MM.1S (cell line): Measurements from ENCODE around the gene ZBTB45.

Experiments used
- DNase-seq: peaks from one replicate; pipeline ENCODE4 v3.0.0-alpha.2; 2015
- H2AFZ ChIP-seq: fragments of 300-600 bp; sonication (generic); 2 replicates; pipeline ENCODE4 v1.6.0; 2016; ENCODE audit warnings: antibody characterized with exemption, low read length
- H3F3A ChIP-seq: fragments of 300-600 bp; sonication (generic); 2 replicates; pipeline ENCODE4 v1.6.1; 2016; ENCODE audit warnings: mild to moderate bottlenecking, antibody characterized with exemption, low read length, moderate library complexity, mixed read lengths; ENCODE audit not compliant: insufficient read depth
- H3K27ac ChIP-seq: fragments of 300-600 bp; sonication (generic); 2 replicates; pipeline ENCODE4 v1.5.1; 2016; ENCODE audit warnings: mild to moderate bottlenecking, low read length
- H3K27me3 ChIP-seq: fragments of 300-600 bp; sonication (generic); replicated peaks from 2 replicates; pipeline ENCODE4 v1.6.0; 2016; ENCODE audit warnings: low read length; ENCODE audit not compliant: insufficient read depth
- H3K36me3 ChIP-seq: fragments of 300-600 bp; sonication (generic); replicated peaks from 2 replicates; pipeline ENCODE4 v1.6.1; 2016; ENCODE audit warnings: mild to moderate bottlenecking, low read length, mixed read lengths; ENCODE audit not compliant: insufficient read depth
- H3K4me1 ChIP-seq: fragments of 300-600 bp; sonication (generic); 2 replicates; pipeline ENCODE4 v1.6.1; 2016; ENCODE audit warnings: low read length, mixed read lengths
- H3K4me2 ChIP-seq: fragments of 300-600 bp; sonication (generic); 2 replicates; pipeline ENCODE4 v1.6.0; 2016; ENCODE audit warnings: low read depth, low read length
- H3K4me3 ChIP-seq: fragments of 300-600 bp; sonication (generic); 2 replicates; pipeline ENCODE4 v1.5.1; 2016; ENCODE audit warnings: low read length, mixed read lengths
- H3K79me2 ChIP-seq: fragments of 300-600 bp; sonication (generic); 2 replicates; pipeline ENCODE4 v1.6.1; 2016; ENCODE audit warnings: mixed run types, low read length, mixed read lengths
- H3K9ac ChIP-seq: fragments of 300-600 bp; sonication (generic); 2 replicates; pipeline ENCODE4 v1.6.1; 2016; ENCODE audit warnings: low read length, mixed read lengths
- H3K9me2 ChIP-seq: fragments of 300-600 bp; sonication (generic); replicated peaks from 2 replicates; pipeline ENCODE4 v1.6.1; 2016; ENCODE audit warnings: mild to moderate bottlenecking, low read length, mixed read lengths; ENCODE audit not compliant: insufficient read depth
- H3K9me3 ChIP-seq: fragments of 300-600 bp; sonication (generic); replicated peaks from 2 replicates; pipeline ENCODE4 v1.6.1; 2016; ENCODE audit warnings: mild to moderate bottlenecking, low read length, mixed read lengths; ENCODE audit not compliant: insufficient read depth
- H4K20me1 ChIP-seq: fragments of 300-600 bp; sonication (generic); 2 replicates; pipeline ENCODE4 v1.6.1; 2016; ENCODE audit warnings: mild to moderate bottlenecking, low read length, moderate library complexity, mixed read lengths; ENCODE audit not compliant: insufficient read depth
- EZH2 ChIP-seq: fragments of 300-600 bp; sonication (generic); optimal IDR thresholded peaks from 2 replicates; pipeline ENCODE3; 2017; ENCODE audit warnings: low read depth, mild to moderate bottlenecking, antibody characterized with exemption, low read length, mixed read lengths
- EZH2phosphoT487 ChIP-seq: fragments of 300-600 bp; sonication (generic); IDR thresholded peaks from 2 replicates; pipeline ENCODE4 v1.6.1; 2018; ENCODE audit warnings: antibody characterized with exemption, low read length
- TF ChIP-seq, protein P1 (sequence below): fragments of 300-600 bp; sonication (generic); IDR thresholded peaks from 2 replicates; pipeline ENCODE4 v1.5.1; 2016; ENCODE audit warnings: antibody characterized with exemption, low read length, mixed read lengths

Gene ZBTB45

DNA sequence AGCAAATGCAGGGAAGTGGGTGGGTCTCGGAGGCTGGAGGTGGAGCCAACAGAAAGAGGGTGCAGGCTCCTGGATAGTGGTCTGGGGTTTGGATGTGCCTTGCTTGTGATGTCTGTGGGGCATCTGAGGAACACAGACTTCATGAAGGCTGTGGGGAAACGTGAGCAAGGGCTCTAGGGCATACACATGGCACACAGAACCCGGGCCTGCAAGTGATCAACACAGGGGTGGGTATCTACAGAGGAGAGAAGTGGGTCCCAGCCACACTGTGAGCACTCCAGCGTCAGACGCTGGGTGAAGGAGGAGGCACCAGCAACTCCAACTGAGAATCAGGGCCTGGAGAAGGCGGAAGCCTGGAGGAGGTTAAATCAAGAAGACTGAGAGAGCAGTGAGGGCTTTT lies 44.2 kb upstream of the ZBTB45 start:
- Histone ChIP-seq H3K27me3 (no peaks in the 10 kb centered on the region), H3K9ac (no peak overlapping the region), H3K27ac (no peak overlapping the region), H3K4me3 (no peak overlapping the region), H3K36me3 (no peaks in the 10 kb centered on the region), H3K4me2 (no peak overlapping the region), H2AFZ (no peak overlapping the region), H4K20me1 (no peaks in the 10 kb centered on the region), H3K9me2 (no peaks in the 10 kb centered on the region), H3K79me2 (no peaks in the 10 kb centered on the region; the same call in 1 of the 2 replicates), H3K9me3 (no peaks in the 10 kb centered on the region), H3F3A (peaks cover 15% of the 10 kb centered on the region; the same call in 1 of the 2 replicates), H3K4me1 (peaks cover 5% of the 10 kb centered on the region)
- DNase-seq = no peak
- no peak for TF ChIP-seq EZH2phosphoT487
- TF ChIP-seq EZH2 = no peak
- TF ChIP-seq, protein P1, sequence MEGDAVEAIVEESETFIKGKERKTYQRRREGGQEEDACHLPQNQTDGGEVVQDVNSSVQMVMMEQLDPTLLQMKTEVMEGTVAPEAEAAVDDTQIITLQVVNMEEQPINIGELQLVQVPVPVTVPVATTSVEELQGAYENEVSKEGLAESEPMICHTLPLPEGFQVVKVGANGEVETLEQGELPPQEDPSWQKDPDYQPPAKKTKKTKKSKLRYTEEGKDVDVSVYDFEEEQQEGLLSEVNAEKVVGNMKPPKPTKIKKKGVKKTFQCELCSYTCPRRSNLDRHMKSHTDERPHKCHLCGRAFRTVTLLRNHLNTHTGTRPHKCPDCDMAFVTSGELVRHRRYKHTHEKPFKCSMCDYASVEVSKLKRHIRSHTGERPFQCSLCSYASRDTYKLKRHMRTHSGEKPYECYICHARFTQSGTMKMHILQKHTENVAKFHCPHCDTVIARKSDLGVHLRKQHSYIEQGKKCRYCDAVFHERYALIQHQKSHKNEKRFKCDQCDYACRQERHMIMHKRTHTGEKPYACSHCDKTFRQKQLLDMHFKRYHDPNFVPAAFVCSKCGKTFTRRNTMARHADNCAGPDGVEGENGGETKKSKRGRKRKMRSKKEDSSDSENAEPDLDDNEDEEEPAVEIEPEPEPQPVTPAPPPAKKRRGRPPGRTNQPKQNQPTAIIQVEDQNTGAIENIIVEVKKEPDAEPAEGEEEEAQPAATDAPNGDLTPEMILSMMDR = no peak

- peaks cover 15% of the 10 kb centered on the region; the same call in 1 of the 2 replicates for H3F3A ChIP-seq
- no peaks in the 10 kb centered on the region for H3K36me3 ChIP-seq
- TF ChIP-seq EZH2 = no peak
- no peak for TF ChIP-seq EZH2phosphoT487
- TF ChIP-seq, protein P1 = no peak
- no peaks in the 10 kb centered on the region for H3K9me2 ChIP-seq
- H3K9me3 ChIP-seq = no peaks in the 10 kb centered on the region
- no peak overlapping the region for H3K9ac ChIP-seq
- H3K27me3 ChIP-seq = no peaks in the 10 kb centered on the region
- DNase-seq = no peak
- H2AFZ ChIP-seq = no peak overlapping the region
- peaks cover under 1% of the 10 kb centered on the region for H3K79me2 ChIP-seq
- no peak overlapping the region for H3K4me3 ChIP-seq
- H3K27ac ChIP-seq = no peak overlapping the region
- H3K4me1 ChIP-seq = peaks cover 5% of the 10 kb centered on the region
- no peak overlapping the region for H3K4me2 ChIP-seq
- H4K20me1 ChIP-seq = no peaks in the 10 kb centered on the region
These were observed 43.5 kb upstream of the ZBTB45 start for GRCh38 chr19:58563034-58563573.

- no peak overlapping the region for H3K4me3 ChIP-seq
These were observed 42.8 kb upstream of the ZBTB45 start for GRCh38 chr19:58562122-58563033.

More at GRCh38 chr19:58562122-58563033, 42.8 kb upstream of the ZBTB45 start:
- DNase-seq = no peak
- Histone ChIP-seq H3K36me3 (no peaks in the 10 kb centered on the region), H3K27me3 (no peaks in the 10 kb centered on the region), H3K9me2 (no peaks in the 10 kb centered on the region), H3K27ac (no peak overlapping the region), H3K79me2 (peaks cover 8% of the 10 kb centered on the region), H3K4me1 (peaks cover 5% of the 10 kb centered on the region), H3K9ac (no peak overlapping the region), H4K20me1 (no peaks in the 10 kb centered on the region), H2AFZ (no peak overlapping the region), H3K9me3 (no peaks in the 10 kb centered on the region), H3F3A (peaks cover 20% of the 10 kb centered on the region; the same call in 1 of the 2 replicates), H3K4me2 (no peak overlapping the region)
- TF ChIP-seq, protein P1 = no peak
- TF ChIP-seq EZH2 (no peak), EZH2phosphoT487 (no peak)
